NCI-H2081 treated with DMSO at 0.1 percent for 48 hours (cell line): ENCODE data around the gene RBM5.

Experiments
- DNase-seq: peaks from one replicate; lab custom pipeline; 2025; lab: John Stamatoyannopoulos, UW

The RBM5 gene

GRCh38 chr3:50160561-50160983 lies 71.9 kb downstream of the RBM5 start:
- no peak for DNase-seq

GRCh38 chr3:50161320-50161719 lies 72.6 kb downstream of the RBM5 start:
- no peak for DNase-seq

- no peak for DNase-seq
These were observed 73.5 kb downstream of the RBM5 start for GRCh38 chr3:50162034-50162883.

- DNase-seq = no peak
These were observed 75.1 kb downstream of the RBM5 start for GRCh38 chr3:50163572-50164455.

- no peak for DNase-seq
These were observed 75.8 kb downstream of the RBM5 start for GRCh38 chr3:50164481-50164880.

- DNase-seq = no peak
These were observed 76.5 kb downstream of the RBM5 start for GRCh38 chr3:50164984-50165909.

DNA sequence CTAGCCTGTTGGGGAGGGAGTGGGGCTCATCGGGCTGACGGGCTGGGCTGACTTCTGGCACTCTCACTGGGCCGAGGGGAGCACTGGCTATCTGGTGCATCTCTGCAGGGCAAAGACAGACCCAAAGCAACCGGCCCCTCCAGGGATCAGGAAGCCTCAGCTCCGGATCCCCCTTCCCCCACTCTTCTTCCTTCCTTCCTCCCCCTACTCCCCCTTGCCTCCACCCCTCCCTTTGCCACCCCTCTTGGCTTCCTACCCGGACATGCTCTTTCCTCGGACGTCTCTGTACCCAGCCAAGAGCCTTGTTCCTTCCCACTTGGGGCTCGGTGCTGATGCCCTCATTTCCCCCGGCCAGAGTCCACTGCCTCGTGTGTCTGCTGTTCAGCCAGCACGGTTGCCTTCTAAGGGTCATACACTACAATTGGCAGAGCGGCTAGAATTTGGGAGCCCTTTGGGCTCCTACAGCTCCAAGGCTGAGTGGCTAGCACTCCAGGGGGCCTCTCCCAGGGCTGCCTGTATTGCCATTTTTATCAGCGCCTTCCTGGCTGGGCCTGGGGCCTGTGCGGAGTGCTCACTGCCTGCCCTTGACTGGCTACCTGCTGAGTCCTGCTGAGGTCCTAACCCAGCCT lies 77.3 kb downstream of the RBM5 start:
- no peak for DNase-seq

GRCh38 chr3:50166620-50167019 lies 77.9 kb downstream of the RBM5 start:
- DNase-seq = no peak

DNA sequence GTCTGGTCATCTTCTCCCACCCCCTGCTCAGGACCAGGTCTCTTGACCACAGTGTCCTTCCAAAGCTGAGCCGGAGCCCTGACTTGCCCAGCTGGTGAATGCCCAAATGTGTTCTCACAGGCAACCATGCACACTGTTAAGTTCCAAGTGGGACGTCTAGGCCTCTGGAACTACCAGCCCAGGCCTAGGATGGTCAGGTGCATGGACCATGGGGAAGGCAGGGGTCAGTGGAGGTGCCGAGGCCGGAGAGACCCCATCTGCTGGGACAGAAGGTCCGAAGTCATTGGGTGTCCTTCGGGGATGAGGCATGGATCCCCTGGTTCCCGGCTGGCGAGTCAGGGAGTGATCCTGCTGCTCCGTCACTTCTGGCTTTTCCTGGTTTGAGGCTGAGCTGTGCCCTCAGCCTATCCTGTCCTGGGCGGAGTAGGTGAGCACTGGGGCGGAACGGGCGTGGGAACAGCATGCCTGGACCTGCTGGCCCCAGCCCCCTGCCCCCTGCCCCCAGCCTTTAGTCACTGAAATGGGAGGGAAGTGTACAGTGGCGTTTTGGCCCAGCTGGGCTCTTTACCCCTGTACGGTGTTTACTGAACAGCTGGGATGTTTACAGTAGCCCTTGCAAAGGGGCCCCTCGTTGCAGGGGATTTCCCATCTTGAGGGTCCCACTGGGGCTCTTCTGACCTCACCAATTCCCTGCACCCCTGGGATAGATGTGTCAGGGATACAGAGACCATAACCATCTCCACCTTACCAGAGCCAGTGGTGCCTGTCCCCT lies 78.5 kb downstream of the RBM5 start:
- DNase-seq = no peak

DNA sequence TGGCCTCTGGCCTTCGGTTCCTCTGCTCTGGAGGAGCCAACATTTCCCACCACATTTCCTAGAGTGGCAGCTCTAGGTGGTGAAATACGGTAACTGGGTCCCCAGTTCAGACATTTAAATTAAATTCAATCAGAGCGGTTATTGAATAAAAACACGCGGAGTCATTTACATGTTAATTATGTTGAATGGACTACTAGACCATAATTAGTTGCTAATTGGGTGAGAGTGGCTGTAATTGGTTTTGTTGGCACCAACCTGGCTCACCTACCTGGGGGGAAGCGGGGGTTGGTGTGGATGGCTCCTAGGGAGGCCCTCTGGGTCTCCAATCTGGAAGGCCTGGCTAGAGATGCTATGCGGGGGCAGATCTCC lies 79.1 kb downstream of the RBM5 start:
- no peak for DNase-seq

GRCh38 chr3:50168388-50168787 lies 79.7 kb downstream of the RBM5 start:
- DNase-seq = no peak
